Measurements from ENCODE around the gene LRRTM2. TPM values are rescaled to one million over a fixed set of nuclear protein-coding genes. Genes with fewer than 3 reads are reported as not detected.
A peak's percentile ranks its signal among the peaks of the same experiment; 100 is the strongest.

The LRRTM2 gene
- total and polyA plus RNA-seq, 2 of the 4 experiments (the other 2 are of a cell fraction): 0.53 to 2.0 TPM

GRCh38 chr5:138849882-138850281, 25.3 kb downstream of the LRRTM2 start:
- no TSS peak for BruUV-seq (replicated peaks)
- no peak overlapping the region for H2BK15ac ChIP-seq (ENCODE audit: low read depth, low read length)
- H2AK9ac ChIP-seq (replicated peaks; ENCODE audit: low read depth, low read length, poor library complexity): no peak overlapping the region
- H3K9me3 ChIP-seq (ENCODE audit: control insufficient read depth, insufficient read depth, low read length): no peaks in the 10 kb centered on the region
- POLR2A ChIA-PET (ENCODE audit: unreplicated experiment): no interaction called here
- H3K4ac ChIP-seq (ENCODE audit: low read depth, low read length): no peak overlapping the region
- in situ Hi-C loops (cut with MboI; ENCODE audit: low sequenced_read_pairs) (no loop called here), intact Hi-C loops (cut with micrococcal nuclease) (loop anchor here (5.0 kb wide), 1 partner anchor 53 kb away; no protein-coding TSS in a partner anchor), dilution Hi-C loops (cut with HindIII; ENCODE audit: low sequenced_read_pairs, unreplicated experiment) (no loop called here)
- H3K18ac ChIP-seq (ENCODE audit: low read depth, low read length): no peak overlapping the region
- TF ChIP-seq RAD21 (IDR thresholded peaks at IDR 0.05; ENCODE audit: low read length) (no peak), RFX5 (IDR thresholded peaks at IDR 0.05; ENCODE audit: low read depth, low read length) (no peak), SMC3 (IDR thresholded peaks at IDR 0.05; ENCODE audit: low read depth, low read length) (no peak), MAZ (IDR thresholded peaks at IDR 0.05; ENCODE audit: borderline replicate concordance, low read depth, low read length) (no peak), NFE2L2 (IDR thresholded peaks at IDR 0.05; ENCODE audit: low read depth, low read length) (no peak), RCOR1 (IDR thresholded peaks at IDR 0.05; ENCODE audit: insufficient replicate concordance, low read length) (no peak), FOS (IDR thresholded peaks at IDR 0.05; ENCODE audit: low read depth, low read length) (no peak), ELK1 (IDR thresholded peaks at IDR 0.05; ENCODE audit: borderline replicate concordance, low read depth, low read length) (no peak), POLR2A (IDR thresholded peaks at IDR 0.05; ENCODE audit: low read depth, low read length) (no peak), CHD1 (IDR thresholded peaks at IDR 0.05; ENCODE audit: low read depth, low read length) (no peak), USF2 (IDR thresholded peaks at IDR 0.05; ENCODE audit: low read depth, low read length) (no peak), BHLHE40 (IDR thresholded peaks at IDR 0.05; ENCODE audit: low read depth, low read length) (no peak), CEBPB (IDR thresholded peaks at IDR 0.05; ENCODE audit: low read depth, low read length) (peak; percentile 60), MAFK (IDR thresholded peaks at IDR 0.05; ENCODE audit: low read depth, low read length) (peak; percentile 86)
- H2BK5ac ChIP-seq (ENCODE audit: low read depth, low read length, poor library complexity, severe bottlenecking): no peak overlapping the region
- no peak overlapping the region for H2AFZ ChIP-seq (replicated peaks; ENCODE audit: low read length, poor library complexity)
- no peak overlapping the region for H3K9ac ChIP-seq (ENCODE audit: low read depth, low read length)
- no peak overlapping the region for H3K14ac ChIP-seq (replicated peaks; ENCODE audit: low read depth, low read length)
- ATAC-seq (ENCODE audit: low read depth) (no peak), DNase-seq (no peak)
- CTCF ChIA-PET: no interaction called here
- no peak overlapping the region for H4K91ac ChIP-seq (ENCODE audit: insufficient read depth, low read depth, low read length)
- H2BK120ac ChIP-seq (ENCODE audit: low read depth, low read length): no peak overlapping the region
- 0 out of 2 replicates have a peak overlapping the region, but pooled peaks have one; percentile 9 for H3K23ac ChIP-seq (ENCODE audit: low read depth, low read length)
- H3K9me1 ChIP-seq (ENCODE audit: insufficient read depth, low read length): peaks cover 5% of the 10 kb centered on the region; the same call in 1 of the 2 replicates
- H2BK20ac ChIP-seq (ENCODE audit: low read depth, low read length): no peak overlapping the region
- peaks cover 31 to 85% of the 10 kb centered on the region in 2 experiments for H3K79me1 ChIP-seq (ENCODE audit: low read depth in 1 of 2, low read length in 2 of 2)
- no peak overlapping the region for H3K4me2 ChIP-seq (ENCODE audit: low read depth, low read length)
- no peak overlapping the region for H3K56ac ChIP-seq (ENCODE audit: extremely low read depth, insufficient read depth, low read length)
- 0 out of 2 replicates have a peak, but pooled peaks cover 1% of the 10 kb centered on the region for H3K36me3 ChIP-seq (ENCODE audit: control insufficient read depth, insufficient read depth, low read length)
- WGBS, 2 experiments (ENCODE audit: extremely low coverage in 2 of 2, insufficient read length in 1 of 2): 80% methylated on average over 1 of the region's 1 CpG; no CpG with 5 or more reads in 1 of the 2 experiments
- no peak overlapping the region for H2AK5ac ChIP-seq (ENCODE audit: low read depth, low read length)
- H4K5ac ChIP-seq (ENCODE audit: low read depth, low read length): no peak overlapping the region
- H4K20me1 ChIP-seq (ENCODE audit: insufficient read depth, low read length): peaks cover 55% of the 10 kb centered on the region
- no peak overlapping the region for H4K8ac ChIP-seq (ENCODE audit: low read depth in 2 of 2, low read length in 2 of 2)
- no peaks in the 10 kb centered on the region for H3K27me3 ChIP-seq (ENCODE audit: control insufficient read depth, insufficient read depth, low read length)
- H3K27ac ChIP-seq (ENCODE audit: insufficient read depth, low read length): no peak overlapping the region
- H3K4me3 ChIP-seq (ENCODE audit: insufficient read depth, low read depth, low read length): no peak overlapping the region
- H3K4me1 ChIP-seq (ENCODE audit: control insufficient read depth, insufficient read depth, low read length): peaks cover 9% of the 10 kb centered on the region
